Measurements from ENCODE around the gene BTBD16.

BTBD16 gene

DNA sequence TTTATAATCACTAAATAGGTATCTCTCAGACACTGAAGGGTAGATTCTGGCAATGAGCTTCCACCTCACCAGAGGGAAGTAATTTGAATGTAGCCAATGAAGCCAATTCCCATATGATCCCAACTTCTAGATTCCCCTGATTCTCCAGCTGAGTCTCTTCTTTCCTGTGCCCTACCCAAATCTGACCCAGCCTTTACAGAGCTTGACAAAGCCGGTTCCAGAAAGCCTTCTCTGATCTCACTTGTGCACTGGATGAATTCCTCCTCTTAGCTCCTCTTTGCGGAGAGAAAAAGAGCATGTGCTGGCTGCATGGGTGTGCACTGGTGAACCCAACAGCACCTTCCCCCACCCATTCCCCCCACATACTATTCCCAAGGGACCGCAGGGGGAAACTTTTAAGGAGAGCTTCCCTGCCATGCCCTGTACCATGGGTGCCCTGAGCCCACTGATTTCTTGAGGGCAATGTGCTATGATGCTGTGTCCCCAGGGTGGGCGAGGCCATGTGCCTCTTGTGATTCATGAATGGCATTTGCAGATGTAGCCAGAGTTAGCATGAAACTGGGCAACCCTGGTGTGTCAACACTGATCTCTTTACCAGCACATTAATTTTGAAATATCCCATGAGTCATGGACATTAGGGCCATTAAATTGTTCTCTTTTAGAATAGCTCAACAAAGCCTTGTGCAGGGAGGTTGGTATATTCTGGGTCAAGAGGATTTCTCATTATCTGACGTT is 53.0 kb downstream of the BTBD16 start:
- DNase-seq, result no peak

DNA sequence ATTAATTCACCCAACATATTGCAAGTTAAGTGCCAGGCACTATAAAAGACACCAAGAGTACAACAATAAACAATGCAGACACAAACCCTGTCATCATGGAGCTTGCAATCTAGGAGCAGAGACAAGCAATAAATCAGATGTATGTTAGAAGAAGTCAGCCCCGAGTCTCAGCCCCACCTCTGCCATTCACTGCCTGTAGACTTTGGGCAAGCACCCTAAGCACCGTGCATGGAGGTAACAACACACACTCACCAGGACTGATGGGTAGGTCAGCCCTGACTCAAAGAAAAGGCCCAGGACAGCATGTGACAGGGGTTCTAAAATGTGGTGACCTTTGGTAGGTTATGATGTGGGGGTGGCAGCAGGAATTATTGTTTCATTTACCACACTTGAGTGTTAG is 54.1 kb downstream of the BTBD16 start:
- DNase-seq, result no peak

DNA sequence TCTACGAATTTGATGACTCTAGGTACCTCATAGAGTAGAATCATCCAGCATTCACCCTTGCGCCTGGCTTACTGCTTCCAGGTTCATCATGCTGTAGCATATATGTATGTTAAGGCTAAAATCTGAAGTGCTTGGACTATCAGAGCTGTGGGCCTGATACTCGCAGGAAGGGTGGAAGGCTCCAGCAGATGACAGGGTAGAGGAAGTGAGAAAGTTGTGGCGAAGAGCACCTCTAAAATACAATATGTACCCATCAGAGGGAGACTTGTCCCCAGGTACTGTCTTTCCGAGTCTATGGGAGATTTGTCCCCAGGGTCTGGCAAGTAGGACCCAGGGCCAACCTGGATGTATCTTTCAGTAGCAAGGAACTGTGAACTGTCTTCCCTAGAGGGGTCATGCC is 55.3 kb downstream of the BTBD16 start:
- DNase-seq, result no peak

DNA sequence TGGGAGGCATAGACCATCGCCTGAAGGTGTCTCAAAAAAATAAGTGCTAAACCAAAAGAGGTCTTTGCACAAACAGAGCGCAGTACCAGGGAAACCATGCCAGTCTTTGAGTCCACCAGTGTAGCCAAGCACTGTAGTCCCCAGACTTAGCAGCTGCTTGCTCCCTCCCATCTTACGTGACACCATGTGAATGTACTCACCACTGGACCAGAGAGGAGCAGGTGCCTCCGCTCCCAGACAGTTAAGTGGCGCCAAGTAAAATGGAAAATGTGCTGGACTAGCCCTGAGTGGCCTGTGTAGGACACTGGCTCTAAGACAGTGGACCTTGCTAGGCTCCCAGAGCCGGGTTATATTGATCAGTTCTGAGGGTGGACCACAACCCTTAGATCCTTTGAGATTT is 55.7 kb downstream of the BTBD16 start:
- DNase-seq, result no peak

DNA sequence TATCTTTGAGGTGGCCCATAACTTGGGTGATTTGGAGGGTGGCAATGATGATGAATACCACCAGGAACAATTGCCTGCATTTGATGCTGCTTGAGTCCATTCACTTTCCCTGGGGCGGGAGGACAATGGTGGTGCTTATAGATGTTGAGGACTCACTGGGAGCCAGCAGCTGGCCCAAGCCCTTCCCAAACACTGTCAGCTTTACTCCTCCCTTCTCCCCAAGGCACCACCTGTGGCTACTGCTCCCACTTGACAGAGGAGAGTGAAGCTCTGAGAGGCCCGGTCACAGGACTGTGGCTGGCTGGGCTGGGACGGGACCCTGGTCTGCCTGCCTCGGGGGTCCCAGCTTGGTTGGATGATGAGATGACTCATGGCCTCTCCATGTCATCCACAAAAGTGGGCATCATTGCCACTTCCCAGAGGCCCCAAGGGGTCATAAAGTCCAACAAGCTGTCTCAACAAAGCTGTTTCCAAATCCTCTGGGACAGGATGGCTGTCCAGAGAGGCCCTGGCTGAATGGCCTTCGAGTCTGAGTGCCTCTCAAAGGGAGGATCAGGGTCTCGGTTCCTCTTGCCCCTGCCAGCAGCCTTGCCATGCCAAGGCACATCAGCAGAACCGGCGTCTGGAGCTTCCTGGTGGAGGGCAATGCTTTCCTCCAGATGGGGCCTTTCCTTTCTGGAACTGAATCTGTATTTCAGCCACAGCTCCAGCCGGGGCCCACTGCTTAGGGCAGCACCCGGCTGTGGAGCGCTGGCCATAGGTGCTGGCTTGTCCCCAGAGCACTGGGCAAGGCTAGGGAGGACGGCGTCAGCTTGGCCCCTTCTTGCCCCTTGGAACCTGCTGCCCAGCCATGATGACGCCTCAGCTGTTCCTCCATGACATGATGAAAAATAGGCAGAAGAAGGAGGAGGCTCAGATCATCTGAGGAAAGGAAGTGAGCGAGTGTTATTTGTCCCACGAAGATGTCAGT is 56.4 kb downstream of the BTBD16 start:
- no peak for DNase-seq

DNA sequence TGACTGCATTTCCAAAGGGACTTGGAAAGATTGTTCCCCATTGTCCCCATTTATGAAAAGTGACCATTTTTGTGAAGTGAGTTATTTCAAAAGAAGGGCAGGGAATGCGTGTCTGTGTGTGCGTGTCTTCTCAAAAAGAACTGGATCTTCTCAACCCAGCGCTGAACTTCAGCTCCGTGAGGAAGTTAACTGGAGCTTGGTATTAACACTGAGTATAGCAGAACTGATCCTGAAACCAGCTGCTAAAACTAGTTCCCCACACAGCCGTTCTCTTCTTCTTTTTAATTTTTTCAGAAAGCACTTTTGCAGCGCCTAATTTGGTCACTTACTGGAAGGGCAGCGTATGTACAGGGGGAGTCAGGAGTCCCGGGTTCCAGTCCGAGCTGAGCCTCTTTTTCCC is 57.6 kb downstream of the BTBD16 start:
- DNase-seq, result no peak

DNA sequence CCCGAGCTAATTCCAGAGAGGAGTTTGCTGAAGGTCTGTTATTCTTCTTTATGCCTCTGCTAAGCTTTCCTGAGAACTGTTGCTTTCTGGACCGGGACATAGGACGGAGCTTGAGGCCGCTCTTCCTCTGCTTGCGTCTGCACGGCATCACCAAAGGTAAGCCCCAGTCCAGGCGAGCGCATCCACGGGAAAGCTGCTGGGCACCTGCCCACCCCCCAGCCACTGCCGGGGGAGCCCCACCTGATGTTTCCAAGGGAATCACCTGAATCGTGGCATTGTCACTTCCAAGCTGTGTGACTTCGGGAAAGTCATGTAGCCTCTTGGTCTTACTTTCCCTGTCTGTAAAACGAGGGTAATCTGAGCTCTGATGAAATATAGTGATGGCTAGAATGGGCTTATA is 58.3 kb downstream of the BTBD16 start:
- no peak for DNase-seq

DNA sequence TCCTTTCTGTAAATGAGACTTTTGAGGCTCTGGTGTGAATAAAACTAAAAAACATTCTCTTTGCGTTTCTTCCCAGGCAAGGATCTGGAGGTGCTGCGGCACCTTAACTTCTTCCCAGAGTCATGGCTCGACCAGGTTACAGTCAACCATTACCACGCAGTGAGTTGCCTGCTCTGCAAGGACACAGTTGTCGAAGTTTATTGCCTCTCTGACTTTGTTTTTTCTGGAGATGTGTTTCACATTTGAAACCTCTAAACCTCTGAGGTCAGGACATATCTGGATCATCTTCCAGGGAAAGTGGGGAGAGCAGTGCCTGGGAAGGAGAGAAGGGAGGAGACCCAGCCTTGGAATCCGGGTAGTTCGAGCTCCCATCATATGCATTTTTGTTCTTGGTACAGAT is 60.0 kb downstream of the BTBD16 start:
- DNase-seq, result no peak

DNA sequence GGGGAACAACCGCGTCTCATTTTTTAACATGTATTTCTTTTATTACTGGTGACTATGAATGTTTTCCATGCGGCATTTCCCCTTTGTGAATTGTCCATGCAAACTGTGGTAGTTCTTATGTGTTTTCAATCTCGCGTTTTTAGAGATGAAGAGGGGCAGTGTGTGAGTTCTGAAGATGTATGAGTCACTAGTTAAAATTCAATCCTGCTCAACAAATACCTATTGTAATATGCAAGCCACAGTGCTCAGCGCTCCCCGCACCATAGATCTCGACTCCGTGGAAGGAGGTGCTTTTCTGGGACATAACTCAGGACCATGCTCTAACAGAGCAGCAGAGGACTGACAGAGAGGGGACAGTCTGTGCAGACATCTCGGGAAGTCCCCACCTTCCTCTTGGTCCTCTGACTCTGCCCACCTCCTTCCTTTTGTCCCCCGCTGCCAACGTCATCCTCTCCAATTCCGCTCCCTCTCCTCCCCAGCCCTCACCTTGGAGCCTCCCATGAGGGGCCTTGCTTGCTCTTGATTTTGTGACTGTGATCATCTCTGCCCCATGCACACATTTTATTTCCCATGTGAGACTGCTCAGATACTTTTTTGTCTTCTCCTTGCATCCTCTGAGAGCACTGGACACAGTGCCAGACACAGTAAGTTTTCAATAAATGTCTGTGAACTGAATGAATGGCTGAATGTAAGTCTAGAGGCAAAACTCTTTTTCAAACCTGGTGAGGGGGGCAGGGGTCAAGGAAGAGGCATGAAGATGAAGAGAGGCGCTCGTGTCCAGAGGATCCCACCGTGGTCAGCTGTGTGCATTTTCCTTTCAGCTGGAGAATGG is 60.7 kb downstream of the BTBD16 start:
- DNase-seq, result no peak

DNA sequence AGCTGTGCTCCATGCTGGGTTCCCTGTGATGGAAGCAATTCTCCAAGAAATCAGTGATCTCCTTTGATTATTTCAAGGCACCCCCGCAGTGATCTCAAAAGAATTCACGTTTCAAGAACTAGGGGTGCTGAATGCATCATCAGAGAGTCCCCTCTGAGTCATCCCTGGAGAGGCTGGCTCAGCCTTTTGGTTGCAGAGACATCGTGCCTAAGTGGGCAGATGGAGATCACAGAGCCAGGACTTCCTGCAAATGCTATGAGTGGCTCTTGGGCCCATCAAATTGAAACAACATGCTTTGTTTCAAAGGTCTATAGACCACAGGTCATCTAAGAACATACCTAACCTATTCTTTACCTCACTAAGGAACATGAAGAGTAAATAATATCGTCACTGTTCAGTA is 61.9 kb downstream of the BTBD16 start:
- no peak for DNase-seq

DNA sequence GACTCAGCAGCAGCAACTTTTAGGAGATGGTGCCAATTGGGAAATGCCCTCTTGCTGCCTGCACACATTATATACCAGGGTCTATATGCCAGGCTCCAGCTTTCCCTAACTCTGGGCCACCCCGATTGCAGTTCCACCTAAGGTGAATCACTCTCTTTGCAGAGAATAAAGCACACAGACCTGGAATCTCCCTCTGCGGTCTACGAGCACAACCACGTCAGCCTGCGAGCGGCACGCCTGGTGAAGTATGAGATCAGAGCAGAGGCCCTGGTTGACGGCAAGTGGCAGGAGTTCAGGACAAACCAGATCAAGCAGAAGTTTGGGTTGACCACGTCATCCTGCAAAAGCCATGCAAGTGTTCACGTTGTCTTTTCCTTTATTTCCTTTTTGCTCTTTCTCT is 65.2 kb downstream of the BTBD16 start:
- DNase-seq, result no peak

DNA sequence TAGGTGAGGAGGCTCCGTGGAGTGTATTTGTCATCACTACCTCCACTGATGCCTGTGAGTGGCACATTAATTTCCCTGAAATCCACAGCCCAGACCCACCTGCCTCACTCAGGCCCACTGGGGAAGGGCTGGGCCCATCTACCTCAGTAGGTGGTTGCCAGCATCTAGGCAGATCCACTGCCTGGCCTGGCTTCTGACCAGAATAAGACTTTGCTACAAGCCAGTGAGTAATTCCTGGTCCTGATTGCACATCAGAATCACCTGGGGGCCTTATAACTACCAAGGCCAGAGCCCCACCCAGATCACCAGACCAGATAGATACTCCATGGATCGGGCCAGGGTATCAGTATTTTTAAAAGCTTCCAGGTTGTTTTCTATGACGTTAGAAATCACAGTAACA is 65.9 kb downstream of the BTBD16 start:
- no peak for DNase-seq

DNA sequence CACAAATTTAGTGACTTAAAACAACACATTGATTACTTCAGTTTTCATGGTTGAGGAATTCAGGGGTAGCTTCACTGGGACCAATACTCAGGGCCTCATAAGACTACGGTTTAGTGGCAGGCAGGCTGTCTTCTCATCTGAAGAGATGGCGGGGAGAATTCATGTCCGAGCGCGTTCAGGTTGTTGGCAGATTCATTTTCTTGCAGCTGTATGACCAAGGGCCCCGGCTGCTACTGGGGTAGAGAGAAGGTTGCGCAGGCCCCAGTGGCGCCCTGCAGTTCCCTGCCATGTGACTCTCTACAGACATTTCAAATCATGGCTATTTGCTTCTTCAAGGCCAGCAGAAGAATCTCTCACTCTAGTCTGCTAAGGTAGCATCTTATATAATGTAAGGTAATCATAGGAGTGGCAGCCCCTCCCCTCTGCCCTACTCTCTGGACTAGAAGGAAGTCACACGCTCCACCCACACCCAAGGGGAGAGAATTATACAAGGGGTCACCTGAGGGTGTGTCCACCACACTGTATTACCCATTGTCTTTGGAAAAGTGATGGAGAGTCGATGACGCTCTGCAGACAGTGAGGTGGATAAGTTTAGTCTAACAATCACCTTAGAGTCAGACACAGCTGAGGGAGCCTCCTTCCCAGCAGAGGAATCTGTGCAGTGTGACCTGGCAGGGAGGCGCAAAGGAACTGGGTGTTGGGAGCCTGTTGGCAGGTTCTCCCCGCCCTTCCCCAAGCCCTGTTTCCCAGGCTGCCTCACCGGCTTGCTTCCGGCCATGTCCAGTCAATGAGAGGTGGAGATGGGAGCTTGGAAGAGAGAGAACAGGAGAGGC is 67.7 kb downstream of the BTBD16 start:
- DNase-seq, result no peak

DNA sequence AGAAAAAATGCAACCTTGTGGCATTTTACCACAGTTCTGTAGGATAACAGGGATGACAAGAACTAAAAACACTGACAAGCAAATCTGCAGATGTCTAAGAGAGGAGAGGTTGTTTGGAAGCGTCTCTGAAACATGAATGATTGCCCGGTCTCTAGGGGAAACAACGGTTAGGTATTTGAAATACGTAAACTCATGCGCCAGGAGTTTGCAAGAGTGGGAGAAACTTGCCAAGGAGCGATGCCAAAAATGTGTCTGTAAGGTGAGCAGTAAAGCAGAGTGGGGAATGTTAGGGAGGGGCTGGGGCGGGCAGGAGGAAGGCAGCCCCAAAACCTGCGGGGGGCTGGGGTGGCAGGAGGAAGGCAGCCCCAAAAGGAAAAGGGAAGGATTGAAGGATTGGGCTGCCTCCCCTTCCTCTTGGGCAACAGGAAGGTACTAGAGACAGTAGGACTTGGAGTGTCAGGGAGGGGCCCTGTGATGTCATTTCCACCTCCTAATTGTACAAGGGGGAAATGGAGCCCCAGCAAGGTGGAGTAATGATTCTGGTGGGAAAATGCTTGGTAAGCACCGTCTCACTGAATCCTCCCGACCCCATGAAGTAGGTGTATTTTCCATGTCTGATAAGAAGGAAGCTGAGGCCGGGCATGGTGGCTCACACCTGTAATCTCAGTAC is 70.2 kb downstream of the BTBD16 start:
- no peak for DNase-seq

DNA sequence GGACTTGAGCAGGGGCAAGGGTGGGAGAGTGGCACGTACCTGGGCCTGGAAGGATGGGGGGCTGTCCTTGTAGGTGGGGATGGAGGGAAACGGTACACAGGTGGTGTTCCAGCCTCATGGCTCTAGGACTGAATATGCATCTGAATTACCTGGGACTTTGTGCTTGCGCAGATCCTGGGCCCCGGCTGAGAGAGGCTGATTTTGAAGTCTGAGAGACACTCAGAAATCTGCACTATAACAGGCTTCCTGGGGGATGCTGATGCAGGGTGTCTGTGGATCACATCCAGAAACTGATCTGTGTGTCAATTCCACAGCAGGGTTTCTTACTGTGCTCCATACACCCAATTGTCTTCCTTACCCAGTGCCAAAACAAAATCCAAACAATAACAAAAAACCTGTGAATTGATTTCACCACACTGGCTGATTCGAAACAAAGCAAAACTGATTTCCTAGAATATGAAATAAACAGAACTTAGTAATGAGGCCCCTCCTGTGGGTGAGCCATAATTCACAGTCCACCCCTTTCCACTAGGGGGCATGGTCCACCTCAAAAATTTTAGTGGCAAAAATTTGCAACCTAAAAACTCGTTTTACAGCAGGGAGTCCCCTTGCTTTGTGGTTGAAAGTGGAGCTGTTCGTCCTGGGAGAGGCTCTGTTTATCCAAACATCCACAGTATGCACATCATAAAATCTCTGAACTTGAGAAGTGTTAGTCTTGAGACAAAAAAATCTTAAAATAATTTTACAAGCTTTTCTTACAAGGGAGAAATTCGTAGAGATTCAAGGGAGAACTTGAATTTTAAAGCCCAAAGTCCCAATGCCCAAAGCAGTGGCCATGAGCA is 71.4 kb downstream of the BTBD16 start:
- DNase-seq, result peak; percentile 30

DNA sequence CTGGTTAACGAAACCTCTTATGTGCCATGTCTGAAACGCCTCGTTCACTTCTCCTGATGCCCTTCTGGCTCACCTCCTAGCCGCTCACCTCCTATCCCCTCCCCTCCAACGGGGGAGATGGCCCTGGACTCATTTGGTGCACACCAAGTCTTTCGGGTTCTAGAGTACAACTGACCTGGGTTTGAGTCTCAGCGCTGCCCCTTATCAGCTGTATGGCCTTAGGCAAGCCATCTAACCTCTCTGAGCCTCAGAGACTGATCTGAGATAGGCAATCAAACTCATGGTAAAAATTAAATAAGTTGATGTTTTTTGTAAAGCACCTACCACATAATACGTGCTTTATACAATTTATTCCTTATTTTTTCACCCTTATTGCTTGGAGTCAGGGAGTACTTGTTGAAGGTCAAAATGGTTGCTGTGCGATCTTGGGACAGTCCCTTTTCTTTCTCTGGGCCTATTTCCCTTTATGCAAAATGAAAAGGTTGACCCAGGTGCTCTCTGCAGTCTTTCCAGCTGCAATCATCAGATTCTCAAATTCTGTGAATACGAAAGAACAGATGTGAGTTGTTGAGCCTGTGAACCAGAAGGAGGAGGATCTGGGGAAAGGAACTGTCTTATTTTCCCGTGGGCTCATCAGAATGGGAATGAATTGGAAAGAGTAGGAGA is 72.2 kb downstream of the BTBD16 start:
- DNase-seq, result no peak

DNA sequence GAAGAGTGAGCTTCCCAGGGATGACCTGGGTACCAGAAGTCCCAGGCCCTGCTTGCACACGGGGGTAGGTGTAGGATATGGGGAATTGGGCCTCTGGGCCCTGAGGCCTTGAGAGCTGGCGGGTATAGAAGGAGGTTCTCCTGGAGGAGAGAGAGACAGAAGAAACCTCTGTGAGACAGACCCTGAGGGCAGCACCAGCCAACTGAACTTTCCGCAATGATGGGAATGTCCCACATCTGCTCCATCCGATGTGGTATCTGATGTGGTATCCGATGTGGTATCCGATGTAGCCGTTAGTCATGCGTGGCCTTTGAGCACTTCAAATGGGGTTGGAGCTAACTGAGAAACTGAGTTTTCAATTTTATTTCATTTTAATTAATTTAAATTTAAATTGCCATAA is 72.8 kb downstream of the BTBD16 start:
- no peak for DNase-seq

DNA sequence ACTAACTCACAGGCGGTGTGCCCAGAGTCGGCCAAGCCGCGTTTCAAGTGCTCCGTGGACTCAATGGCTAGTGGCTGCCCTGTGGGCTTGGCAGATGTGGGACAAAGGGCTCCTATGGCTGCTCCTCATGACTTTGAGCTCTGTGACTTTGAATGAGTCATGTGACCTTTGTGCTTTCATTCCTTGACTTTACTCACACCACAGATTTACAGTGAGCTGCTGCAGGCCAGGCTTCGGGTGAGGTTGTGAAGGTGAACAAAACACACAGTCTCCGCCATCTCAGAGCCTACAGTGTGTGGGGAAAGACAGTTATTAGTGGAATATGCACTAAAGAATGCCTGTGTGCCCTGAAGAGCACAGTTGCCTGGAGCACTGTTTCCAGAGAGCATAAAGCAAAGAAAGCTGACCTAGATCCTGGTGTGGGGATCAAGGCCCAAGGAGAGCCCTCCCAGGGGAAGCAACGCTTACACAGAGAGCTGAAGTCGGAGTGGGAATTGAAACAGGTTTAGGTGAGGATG is 73.7 kb downstream of the BTBD16 start:
- no peak for DNase-seq

DNA sequence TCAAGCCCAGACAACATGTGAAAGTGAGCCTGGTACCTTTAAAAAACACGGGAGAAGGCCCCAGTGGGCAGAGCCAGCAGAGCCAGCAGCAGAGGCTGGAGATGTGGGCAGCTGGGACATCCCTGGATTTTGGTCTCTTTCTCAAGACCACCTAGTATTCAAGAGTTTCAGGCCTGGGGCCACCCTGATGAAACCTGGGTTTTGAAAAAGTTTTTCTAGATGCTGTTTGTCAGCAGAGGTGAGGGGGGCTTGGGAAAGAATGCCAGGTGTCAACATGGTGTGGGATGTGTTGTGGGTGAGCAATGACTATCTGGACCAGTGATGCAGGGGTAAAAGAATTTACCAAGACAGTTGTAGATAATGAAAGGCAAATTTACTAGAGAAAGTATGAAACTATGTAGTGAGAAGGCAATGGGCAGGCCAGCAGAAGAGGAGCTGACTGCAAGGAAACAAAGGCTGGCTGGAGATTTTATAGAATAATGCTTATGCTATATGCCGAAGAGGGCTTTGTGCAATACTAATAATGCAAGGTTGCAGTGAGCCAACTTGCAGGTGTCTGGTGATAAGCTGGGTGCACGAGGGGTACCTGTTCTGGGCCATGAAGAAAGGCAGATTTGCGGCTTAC is 75.3 kb downstream of the BTBD16 start:
- DNase-seq, result no peak

All from stimulated activated naive CD4-positive, alpha-beta T cell treated with Interleukin-2 at 50 U/mL for 16 hours (primary cell).